ENCODE data around the gene OR5B2.

The OR5B2 gene

DNA sequence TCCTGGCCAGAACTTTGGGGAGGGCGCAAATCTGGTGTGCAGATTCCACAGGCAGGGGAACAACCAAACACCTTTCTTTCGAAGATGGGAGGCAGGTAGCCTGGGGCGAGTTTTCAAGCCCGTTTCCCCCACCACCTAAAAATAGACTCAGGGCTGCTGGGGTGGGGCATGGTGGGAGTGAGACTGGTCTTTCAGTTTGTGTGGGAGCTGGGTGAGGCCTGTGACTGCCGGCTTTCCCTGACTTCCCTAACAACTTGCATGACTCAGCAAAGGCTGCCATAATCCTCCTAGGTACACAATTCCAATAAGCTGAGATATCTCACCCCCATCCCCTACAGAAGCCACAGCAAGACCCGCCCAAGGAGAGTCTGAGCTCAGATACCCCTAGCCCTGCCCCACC lies 18.4 kb upstream of the OR5B2 start:
- TF ChIP-seq, protein P1, sequence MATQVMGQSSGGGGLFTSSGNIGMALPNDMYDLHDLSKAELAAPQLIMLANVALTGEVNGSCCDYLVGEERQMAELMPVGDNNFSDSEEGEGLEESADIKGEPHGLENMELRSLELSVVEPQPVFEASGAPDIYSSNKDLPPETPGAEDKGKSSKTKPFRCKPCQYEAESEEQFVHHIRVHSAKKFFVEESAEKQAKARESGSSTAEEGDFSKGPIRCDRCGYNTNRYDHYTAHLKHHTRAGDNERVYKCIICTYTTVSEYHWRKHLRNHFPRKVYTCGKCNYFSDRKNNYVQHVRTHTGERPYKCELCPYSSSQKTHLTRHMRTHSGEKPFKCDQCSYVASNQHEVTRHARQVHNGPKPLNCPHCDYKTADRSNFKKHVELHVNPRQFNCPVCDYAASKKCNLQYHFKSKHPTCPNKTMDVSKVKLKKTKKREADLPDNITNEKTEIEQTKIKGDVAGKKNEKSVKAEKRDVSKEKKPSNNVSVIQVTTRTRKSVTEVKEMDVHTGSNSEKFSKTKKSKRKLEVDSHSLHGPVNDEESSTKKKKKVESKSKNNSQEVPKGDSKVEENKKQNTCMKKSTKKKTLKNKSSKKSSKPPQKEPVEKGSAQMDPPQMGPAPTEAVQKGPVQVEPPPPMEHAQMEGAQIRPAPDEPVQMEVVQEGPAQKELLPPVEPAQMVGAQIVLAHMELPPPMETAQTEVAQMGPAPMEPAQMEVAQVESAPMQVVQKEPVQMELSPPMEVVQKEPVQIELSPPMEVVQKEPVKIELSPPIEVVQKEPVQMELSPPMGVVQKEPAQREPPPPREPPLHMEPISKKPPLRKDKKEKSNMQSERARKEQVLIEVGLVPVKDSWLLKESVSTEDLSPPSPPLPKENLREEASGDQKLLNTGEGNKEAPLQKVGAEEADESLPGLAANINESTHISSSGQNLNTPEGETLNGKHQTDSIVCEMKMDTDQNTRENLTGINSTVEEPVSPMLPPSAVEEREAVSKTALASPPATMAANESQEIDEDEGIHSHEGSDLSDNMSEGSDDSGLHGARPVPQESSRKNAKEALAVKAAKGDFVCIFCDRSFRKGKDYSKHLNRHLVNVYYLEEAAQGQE (IDR thresholded peaks at IDR 0.05; ENCODE audit: insufficient read depth in 1 of 2, low read depth in 2 of 2, low read length in 2 of 2), result no peak
- TF ChIP-seq TAF1 (IDR thresholded peaks at IDR 0.05; ENCODE audit: borderline replicate concordance, insufficient read depth, low read length), result no peak
- TF ChIP-seq POLR2AphosphoS5 (IDR thresholded peaks at IDR 0.05; ENCODE audit: low read depth, low read length), result no peak
- TF ChIP-seq FOXP2 (optimal IDR thresholded peaks at IDR 0.05; ENCODE audit: borderline replicate concordance, extremely low read depth, extremely low read length, insufficient read depth), result no peak
- TF ChIP-seq SIN3A (IDR thresholded peaks at IDR 0.05; ENCODE audit: borderline replicate concordance, insufficient read depth, low read length), result no peak

DNA sequence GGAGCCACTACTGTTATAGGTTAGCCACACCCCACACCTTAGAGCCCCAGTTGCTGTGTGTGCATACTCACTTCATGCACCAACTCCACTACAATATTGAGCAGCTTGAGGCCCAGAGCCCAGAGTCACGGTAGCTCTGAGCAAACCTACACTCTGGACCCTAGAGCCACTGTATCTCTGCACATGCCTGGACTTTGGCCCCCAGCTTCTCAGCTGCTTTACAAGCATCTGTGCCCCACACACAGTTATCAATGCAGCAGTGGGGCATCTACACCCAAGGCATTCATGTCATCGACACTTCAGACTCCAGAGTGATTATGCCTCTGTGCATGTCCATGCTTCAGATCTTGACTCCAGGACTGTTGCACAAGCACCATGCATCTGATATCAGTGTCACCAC lies 16.4 kb upstream of the OR5B2 start:
- TF ChIP-seq SIN3A (IDR thresholded peaks at IDR 0.05; ENCODE audit: borderline replicate concordance, insufficient read depth, low read length) (no peak), FOXP2 (optimal IDR thresholded peaks at IDR 0.05; ENCODE audit: borderline replicate concordance, extremely low read depth, extremely low read length, insufficient read depth) (no peak), TAF1 (IDR thresholded peaks at IDR 0.05; ENCODE audit: borderline replicate concordance, insufficient read depth, low read length) (no peak), POLR2AphosphoS5 (IDR thresholded peaks at IDR 0.05; ENCODE audit: low read depth, low read length) (no peak)
- TF ChIP-seq, protein P1 (IDR thresholded peaks at IDR 0.05; ENCODE audit: insufficient read depth in 1 of 2, low read depth in 2 of 2, low read length in 2 of 2), result no peak

DNA sequence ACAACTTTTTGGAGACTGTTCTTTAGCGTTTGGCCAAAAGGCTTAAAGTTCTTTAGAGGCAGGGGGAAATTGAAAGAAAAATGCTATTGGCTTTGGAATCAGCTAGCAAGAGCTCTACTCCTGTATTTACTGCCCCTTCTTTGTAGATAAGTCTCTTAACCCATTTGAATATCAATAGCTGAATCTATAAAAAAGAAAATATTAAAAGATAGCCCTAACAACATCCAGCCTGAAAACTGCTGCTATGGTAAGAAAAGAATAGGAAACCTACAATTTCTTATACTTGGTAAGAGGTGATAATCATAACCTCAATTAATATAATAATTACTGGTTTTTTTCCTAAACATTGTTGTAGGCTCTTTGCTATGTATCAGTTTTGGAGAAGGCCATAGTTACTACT lies 14.2 kb upstream of the OR5B2 start, which contains the start of gene OR5B12:
TSS of gene OR5B12 (minus strand) at position 101 of the 400 bp plus-strand sequence. CDS start 2,085 bp downstream, outside the sequence.
- no peak for TF ChIP-seq POLR2AphosphoS5 (IDR thresholded peaks at IDR 0.05; ENCODE audit: low read depth, low read length)
- TF ChIP-seq SIN3A (IDR thresholded peaks at IDR 0.05; ENCODE audit: borderline replicate concordance, insufficient read depth, low read length), result no peak
- no peak for TF ChIP-seq TAF1 (IDR thresholded peaks at IDR 0.05; ENCODE audit: borderline replicate concordance, insufficient read depth, low read length)
- TF ChIP-seq, protein P1 (IDR thresholded peaks at IDR 0.05; ENCODE audit: insufficient read depth in 1 of 2, low read depth in 2 of 2, low read length in 2 of 2), result no peak
- no peak for TF ChIP-seq FOXP2 (optimal IDR thresholded peaks at IDR 0.05; ENCODE audit: borderline replicate concordance, extremely low read depth, extremely low read length, insufficient read depth)

DNA sequence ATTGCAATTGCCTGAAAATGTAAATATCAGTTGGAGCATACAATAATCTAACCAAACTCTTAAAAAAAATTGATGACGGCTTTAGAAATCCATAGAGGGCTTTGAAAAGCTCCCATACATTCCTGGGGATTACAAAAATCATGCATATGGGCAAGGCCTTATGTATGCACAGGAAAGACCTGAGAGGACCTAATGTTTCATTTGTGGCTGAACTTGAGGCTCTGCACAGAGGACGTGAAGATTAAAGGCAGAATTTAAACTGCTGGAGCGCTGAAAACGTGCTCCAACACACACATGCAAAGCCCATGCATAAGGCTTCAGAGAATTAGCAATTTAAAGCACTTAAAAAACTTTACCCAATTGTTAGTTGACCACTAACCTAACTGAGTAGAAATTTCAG lies 10.6 kb upstream of the OR5B2 start:
- TF ChIP-seq TAF1 (IDR thresholded peaks at IDR 0.05; ENCODE audit: borderline replicate concordance, insufficient read depth, low read length) (no peak), FOXP2 (optimal IDR thresholded peaks at IDR 0.05; ENCODE audit: borderline replicate concordance, extremely low read depth, extremely low read length, insufficient read depth) (no peak), SIN3A (IDR thresholded peaks at IDR 0.05; ENCODE audit: borderline replicate concordance, insufficient read depth, low read length) (no peak), POLR2AphosphoS5 (IDR thresholded peaks at IDR 0.05; ENCODE audit: low read depth, low read length) (no peak)
- TF ChIP-seq, protein P1 (IDR thresholded peaks at IDR 0.05; ENCODE audit: insufficient read depth in 1 of 2, low read depth in 2 of 2, low read length in 2 of 2), result no peak

DNA sequence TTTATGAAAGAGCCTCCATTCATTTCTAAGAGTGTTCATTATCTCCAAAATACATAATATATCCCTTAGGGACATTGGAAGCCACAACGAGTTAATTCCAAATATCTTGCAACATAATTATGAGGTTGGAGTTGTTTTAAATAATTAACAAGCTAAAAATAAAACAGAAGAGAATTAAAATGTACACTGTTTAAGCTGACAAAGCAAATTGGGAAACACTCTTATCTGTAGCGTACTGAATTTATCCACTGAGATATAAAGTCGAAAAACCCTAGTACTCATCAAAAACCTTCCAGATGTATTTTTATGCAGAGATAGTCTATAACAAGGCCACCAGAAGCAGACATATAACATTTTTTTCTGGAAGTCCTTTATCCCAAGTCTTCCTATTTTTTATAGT lies 6.3 kb upstream of the OR5B2 start:
- TF ChIP-seq, protein P1 (IDR thresholded peaks at IDR 0.05; ENCODE audit: insufficient read depth in 1 of 2, low read depth in 2 of 2, low read length in 2 of 2), result no peak
- TF ChIP-seq FOXP2 (optimal IDR thresholded peaks at IDR 0.05; ENCODE audit: borderline replicate concordance, extremely low read depth, extremely low read length, insufficient read depth) (no peak), POLR2AphosphoS5 (IDR thresholded peaks at IDR 0.05; ENCODE audit: low read depth, low read length) (no peak), TAF1 (IDR thresholded peaks at IDR 0.05; ENCODE audit: borderline replicate concordance, insufficient read depth, low read length) (no peak), SIN3A (IDR thresholded peaks at IDR 0.05; ENCODE audit: borderline replicate concordance, insufficient read depth, low read length) (no peak)
